Neural cell (in vitro differentiated cells): ENCODE data around the gene PTPRC. TPM values are rescaled to one million over a fixed set of nuclear protein-coding genes. Genes with fewer than 3 reads are reported as not detected.

Source experiments
- H2AFZ ChIP-seq: fragments of 200-600, 300-800 bp; sonication (generic), shearing (Covaris generic); 2 replicates; pipeline ENCODE4 v1.6.0; 2014; ENCODE audit warnings: low read depth, mild to moderate bottlenecking, antibody characterized with exemption, low read length, moderate library complexity
- H3F3A ChIP-seq: fragments of 200-600 bp; shearing (Covaris generic); 2 replicates; pipeline ENCODE4 v1.6.1; 2016; ENCODE audit warnings: mild to moderate bottlenecking, moderate library complexity, mixed read lengths, antibody characterized with exemption, low read length; ENCODE audit not compliant: insufficient read depth, poor library complexity, severe bottlenecking
- H3K27ac ChIP-seq: fragments of 200-600, 300-800 bp; sonication (generic), shearing (Covaris generic); 2 replicates; pipeline ENCODE4 v1.5.1; 2014; ENCODE audit warnings: mild to moderate bottlenecking, low read length, moderate library complexity
- H3K27me3 ChIP-seq: fragments of 300-800, 200-600 bp; sonication (generic), shearing (Covaris generic); 2 replicates; pipeline ENCODE4 v1.6.0; 2014; ENCODE audit warnings: mild to moderate bottlenecking, low read depth, low read length, moderate library complexity; ENCODE audit not compliant: insufficient read depth
- H3K36me3 ChIP-seq: fragments of 300-800, 200-600 bp; sonication (generic), shearing (Covaris generic); 2 replicates; pipeline ENCODE4 v1.5.1; 2014; ENCODE audit warnings: mild to moderate bottlenecking, antibody characterized with exemption, low read length, moderate library complexity; ENCODE audit not compliant: insufficient read depth
- H3K4me2 ChIP-seq: fragments of 300-800, 200-600 bp; sonication (generic), shearing (Covaris generic); 2 replicates; pipeline ENCODE4 v1.6.0; 2014; ENCODE audit warnings: mild to moderate bottlenecking, low read length
- H3K4me3 ChIP-seq: fragments of 300-800, 200-600 bp; sonication (generic), shearing (Covaris generic); 2 replicates; pipeline ENCODE4 v1.5.1; 2014; ENCODE audit warnings: mild to moderate bottlenecking, low read length, moderate library complexity
- H3K79me2 ChIP-seq: fragments of 200-600 bp; shearing (Covaris generic); replicated peaks from 2 replicates; pipeline ENCODE4 v1.6.0; 2014; ENCODE audit warnings: mild to moderate bottlenecking, low read length, moderate library complexity; ENCODE audit not compliant: insufficient read depth
- H3K9ac ChIP-seq: fragments of 300-800, 200-600 bp; sonication (generic), shearing (Covaris generic); 2 replicates; pipeline ENCODE4 v1.6.1; 2016; ENCODE audit warnings: mild to moderate bottlenecking, low read length, mixed read lengths
- H3K9me2 ChIP-seq: fragments of 200-600 bp; shearing (Covaris generic); 2 replicates; pipeline ENCODE4 v1.6.1; 2016; ENCODE audit warnings: mild to moderate bottlenecking, low read length, mixed read lengths; ENCODE audit not compliant: insufficient read depth
- H3K9me3 ChIP-seq: fragments of 200-600, 300-800 bp; sonication (generic), shearing (Covaris generic); 2 replicates; pipeline ENCODE4 v1.6.1; 2016; ENCODE audit warnings: mild to moderate bottlenecking, mixed run types, low read length, moderate library complexity, mixed read lengths
- H4K20me1 ChIP-seq: fragments of 200-600 bp; shearing (Covaris generic); 2 replicates; pipeline ENCODE4 v1.6.1; 2016; ENCODE audit warnings: mild to moderate bottlenecking, mixed run types; ENCODE audit not compliant: insufficient read depth
- CTCF ChIP-seq: fragments of 450-650 bp; IDR thresholded peaks from 2 replicates; pipeline ENCODE4 v1.5.1; 2014; ENCODE audit warnings: antibody characterized with exemption, mild to moderate bottlenecking, moderate library complexity; ENCODE audit not compliant: poor library complexity, severe bottlenecking
- EP300 ChIP-seq: fragments of 450-650 bp; conservative IDR thresholded peaks from 2 replicates; pipeline ENCODE4 v1.6.1; 2014; ENCODE audit warnings: antibody characterized with exemption, mild to moderate bottlenecking, moderate library complexity; ENCODE audit not compliant: poor library complexity, severe bottlenecking
- EZH2 ChIP-seq: fragments of 200-600, 300-800 bp; shearing (Covaris generic), sonication (generic); IDR thresholded peaks from 2 replicates; pipeline ENCODE4 v1.6.1; 2014; ENCODE audit warnings: antibody characterized with exemption, low read length, borderline replicate concordance, mild to moderate bottlenecking; ENCODE audit not compliant: insufficient read depth, poor library complexity, severe bottlenecking
- MXI1 ChIP-seq: fragments of 450-650 bp; conservative IDR thresholded peaks from 2 replicates; pipeline ENCODE4 v1.6.1; 2014; ENCODE audit warnings: antibody characterized with exemption, mild to moderate bottlenecking; ENCODE audit not compliant: poor library complexity, severe bottlenecking
- POLR2AphosphoS5 ChIP-seq: IDR thresholded peaks from 2 replicates; pipeline ENCODE4 v1.6.1; 2012
- RAD21 ChIP-seq: fragments of 450-650 bp; conservative IDR thresholded peaks from 2 replicates; pipeline ENCODE4 v1.6.1; 2014; ENCODE audit warnings: antibody characterized with exemption, mild to moderate bottlenecking, moderate library complexity
- REST ChIP-seq: IDR thresholded peaks from 2 replicates; pipeline ENCODE4 v1.6.1; 2012; ENCODE audit warnings: borderline replicate concordance
- SMC3 ChIP-seq: fragments of 450-650 bp; conservative IDR thresholded peaks from 2 replicates; pipeline ENCODE4 v1.6.1; 2014; ENCODE audit warnings: antibody characterized with exemption, mild to moderate bottlenecking, moderate library complexity; ENCODE audit not compliant: poor library complexity
- TAF1 ChIP-seq: IDR thresholded peaks from 2 replicates; pipeline ENCODE4 v1.6.1; 2012; ENCODE audit warnings: low read depth
- polyA plus RNA-seq: library from polyadenylated mRNA; depleted of rRNA; stranded (reverse); fragments of >200 nt; gene quantifications from 2 replicates; pipeline ENCODE4 v1.2.3, GENCODE V29; 2014

The PTPRC gene
- polyA plus RNA-seq, 1 donor from 2014 or later: 0.12 TPM

- H3K27ac ChIP-seq: no peak overlapping the region
- no peak overlapping the region for H3K4me2 ChIP-seq
- H3K36me3 ChIP-seq: no peaks in the 10 kb centered on the region
- H2AFZ ChIP-seq: no peak overlapping the region
- no peak overlapping the region for H3K4me3 ChIP-seq
- H4K20me1 ChIP-seq: no peaks in the 10 kb centered on the region
- no peaks in the 10 kb centered on the region for H3K9me2 ChIP-seq
- TF ChIP-seq CTCF: no peak
- TF ChIP-seq POLR2AphosphoS5: no peak
- TF ChIP-seq TAF1: no peak
- TF ChIP-seq EZH2: no peak
- TF ChIP-seq MXI1: no peak
- no peak for TF ChIP-seq SMC3
- TF ChIP-seq EP300: no peak
- TF ChIP-seq REST: no peak
- no peak for TF ChIP-seq RAD21
- H3K9ac ChIP-seq: no peak overlapping the region
- H3F3A ChIP-seq: no peaks in the 10 kb centered on the region
- H3K79me2 ChIP-seq: no peaks in the 10 kb centered on the region
- H3K27me3 ChIP-seq: no peaks in the 10 kb centered on the region
- no peaks in the 10 kb centered on the region for H3K9me3 ChIP-seq
Measured at GRCh38 chr1:198754670-198755069, 115.8 kb downstream of the PTPRC start.

- Histone ChIP-seq H3K4me2 (no peak overlapping the region), H3K4me3 (no peak overlapping the region), H3K27ac (no peak overlapping the region), H3K36me3 (no peaks in the 10 kb centered on the region), H3K9me2 (no peaks in the 10 kb centered on the region), H3F3A (no peaks in the 10 kb centered on the region), H3K27me3 (no peaks in the 10 kb centered on the region), H2AFZ (no peak overlapping the region), H4K20me1 (no peaks in the 10 kb centered on the region), H3K9me3 (no peaks in the 10 kb centered on the region), H3K79me2 (no peaks in the 10 kb centered on the region), H3K9ac (no peak overlapping the region)
- no peak for TF ChIP-seq EZH2
- no peak for TF ChIP-seq REST
- TF ChIP-seq RAD21: no peak
- TF ChIP-seq MXI1: no peak
- TF ChIP-seq TAF1: no peak
- no peak for TF ChIP-seq POLR2AphosphoS5
- no peak for TF ChIP-seq SMC3
- TF ChIP-seq CTCF: no peak
- no peak for TF ChIP-seq EP300
Measured at GRCh38 chr1:198755715-198756114, 116.9 kb downstream of the PTPRC start.
